IMR-90 (cell line): Measurements from ENCODE around the gene TRIP11. TPM values are rescaled to one million over a fixed set of nuclear protein-coding genes. Genes with fewer than 3 reads are reported as not detected.

Source experiments
- ATAC-seq: fragments of 200-7000 bp; cut with Tn5 transposase; 2 replicates; pipeline ENCODE4 v1.9.1; 2020; ENCODE audit warnings: low read depth, mild to moderate bottlenecking, moderate library complexity
- BruUV-seq: library from RNA; stranded (reverse); fragments of 400-500 nt; replicated peaks from 2 replicates; lab custom pipeline; 2021; lab: Mats Ljungman, UMichigan
- CTCF ChIA-PET: fragments of 300-600 bp; formaldehyde crosslinking; extraction: SDS; loops from one replicate; lab custom pipeline; 2021; ENCODE audit warnings: antibody characterized with exemption; lab: Yijun Ruan, JAX
- POLR2A ChIA-PET: fragments of 300-600 bp; sonication (Branson Sonifier 250); formaldehyde crosslinking; loops from one replicate; lab custom pipeline; 2022; ENCODE audit warnings: antibody characterized with exemption; ENCODE audit not compliant: unreplicated experiment; lab: Charles Lee
- DNase-seq: peaks from one replicate; pipeline ENCODE4 v3.0.0; 2013
- H2AFZ ChIP-seq: replicated peaks from 2 replicates; pipeline ENCODE3; 2013; ENCODE audit warnings: low read length, mild to moderate bottlenecking; ENCODE audit not compliant: poor library complexity
- H2AK5ac ChIP-seq: 2 replicates; pipeline ENCODE4 v1.6.1; 2013; ENCODE audit warnings: low read depth, low read length, inconsistent platforms
- H2AK9ac ChIP-seq: replicated peaks from 2 replicates; pipeline ENCODE3; 2013; ENCODE audit warnings: mild to moderate bottlenecking, low read depth, low read length, moderate library complexity; ENCODE audit not compliant: poor library complexity
- H2BK120ac ChIP-seq: 2 replicates; pipeline ENCODE4 v1.6.1; 2013; ENCODE audit warnings: low read depth, low read length, inconsistent platforms
- H2BK15ac ChIP-seq: 3 replicates; pipeline ENCODE4 v1.6.1; 2013; ENCODE audit warnings: low read depth, low read length, inconsistent platforms
- H2BK20ac ChIP-seq: 2 replicates; pipeline ENCODE4 v1.6.1; 2013; ENCODE audit warnings: low read depth, mild to moderate bottlenecking, inconsistent platforms, low read length, moderate library complexity
- H2BK5ac ChIP-seq: 2 replicates; pipeline ENCODE4 v1.6.1; 2013; ENCODE audit warnings: mild to moderate bottlenecking, low read depth, low read length, inconsistent platforms; ENCODE audit not compliant: poor library complexity, severe bottlenecking
- H3K14ac ChIP-seq: replicated peaks from 2 replicates; pipeline ENCODE4 v1.6.1; 2013; ENCODE audit warnings: low read depth, low read length, inconsistent platforms
- H3K18ac ChIP-seq: 2 replicates; pipeline ENCODE4 v1.6.1; 2013; ENCODE audit warnings: low read depth, low read length, control low read depth
- H3K23ac ChIP-seq: 2 replicates; pipeline ENCODE4 v1.6.1; 2013; ENCODE audit warnings: low read depth, low read length, inconsistent platforms
- H3K27ac ChIP-seq: 2 replicates; pipeline ENCODE4 v1.5.1; 2013; ENCODE audit warnings: mild to moderate bottlenecking, control low read depth, low read length; ENCODE audit not compliant: insufficient read depth
- H3K27me3 ChIP-seq: 2 replicates; pipeline ENCODE4 v1.6.1; 2013; ENCODE audit warnings: low read length; ENCODE audit not compliant: control insufficient read depth, insufficient read depth
- H3K36me3 ChIP-seq: 2 replicates; pipeline ENCODE4 v1.6.1; 2013; ENCODE audit warnings: low read length, mixed read lengths; ENCODE audit not compliant: control insufficient read depth, insufficient read depth
- H3K4ac ChIP-seq: 2 replicates; pipeline ENCODE4 v1.6.1; 2013; ENCODE audit warnings: low read depth, low read length, inconsistent platforms
- H3K4me1 ChIP-seq: 2 replicates; pipeline ENCODE4 v1.6.1; 2013; ENCODE audit warnings: low read length, mixed read lengths; ENCODE audit not compliant: control insufficient read depth, insufficient read depth
- H3K4me2 ChIP-seq: 2 replicates; pipeline ENCODE4 v1.6.1; 2013; ENCODE audit warnings: low read depth, mild to moderate bottlenecking, control low read depth, low read length, moderate library complexity
- H3K4me3 ChIP-seq: 2 replicates; pipeline ENCODE4 v1.5.1; 2013; ENCODE audit warnings: low read depth, mild to moderate bottlenecking, control low read depth, low read length, moderate library complexity; ENCODE audit not compliant: insufficient read depth
- H3K56ac ChIP-seq: 2 replicates; pipeline ENCODE4 v1.6.1; 2013; ENCODE audit warnings: low read length, inconsistent platforms; ENCODE audit not compliant: insufficient read depth; ENCODE audit errors: extremely low read depth
- H3K79me1 ChIP-seq, 2 experiments: 2 replicates each; pipeline ENCODE4 v1.6.1; 2013; ENCODE audit warnings: low read length in 2 of 2, inconsistent platforms in 1 of 2, low read depth in 1 of 2
- H3K9ac ChIP-seq: 2 replicates; pipeline ENCODE4 v1.6.1; 2013; ENCODE audit warnings: low read depth, low read length, control low read depth
- H3K9me1 ChIP-seq: 2 replicates; pipeline ENCODE4 v1.6.1; 2013; ENCODE audit warnings: low read length, inconsistent platforms; ENCODE audit not compliant: insufficient read depth
- H3K9me3 ChIP-seq: 2 replicates; pipeline ENCODE4 v1.6.1; 2013; ENCODE audit warnings: low read length; ENCODE audit not compliant: control insufficient read depth, insufficient read depth
- H4K20me1 ChIP-seq: 2 replicates; pipeline ENCODE4 v1.6.1; 2013; ENCODE audit warnings: low read length, inconsistent platforms; ENCODE audit not compliant: insufficient read depth
- H4K5ac ChIP-seq: 2 replicates; pipeline ENCODE4 v1.6.1; 2013; ENCODE audit warnings: mild to moderate bottlenecking, low read depth, low read length, control low read depth
- H4K8ac ChIP-seq, 2 experiments: 2 replicates each; pipeline ENCODE4 v1.6.1; 2013; ENCODE audit warnings: low read depth in 2 of 2, low read length in 2 of 2, control low read depth in 1 of 2, inconsistent platforms in 1 of 2
- H4K91ac ChIP-seq: 2 replicates; pipeline ENCODE4 v1.6.1; 2013; ENCODE audit warnings: low read depth, low read length, inconsistent platforms; ENCODE audit not compliant: insufficient read depth
- BHLHE40 ChIP-seq: fragments of 150-350 bp; IDR thresholded peaks from 2 replicates; pipeline ENCODE4 v1.6.1; 2016; ENCODE audit warnings: mild to moderate bottlenecking, low read depth, low read length
- CTCF ChIP-seq: conservative IDR thresholded peaks from 2 replicates; pipeline ENCODE4 v1.5.1; 2012; ENCODE audit warnings: mild to moderate bottlenecking, low read depth, low read length, improper control_type of control experiment
- ELK1 ChIP-seq: fragments of 150-350 bp; IDR thresholded peaks from 2 replicates; pipeline ENCODE4 v1.6.1; 2016; ENCODE audit warnings: low read depth, mild to moderate bottlenecking, low read length, moderate library complexity, borderline replicate concordance
- FOS ChIP-seq: fragments of 150-350 bp; IDR thresholded peaks from 2 replicates; pipeline ENCODE4 v1.6.1; 2016; ENCODE audit warnings: low read depth, low read length
- MXI1 ChIP-seq: IDR thresholded peaks from 2 replicates; pipeline ENCODE4 v1.6.1; 2012; ENCODE audit warnings: low read depth, mild to moderate bottlenecking, low read length, moderate library complexity, borderline replicate concordance
- NFE2L2 ChIP-seq: fragments of 150-350 bp; IDR thresholded peaks from 2 replicates; pipeline ENCODE4 v1.6.1; 2016; ENCODE audit warnings: low read depth, mild to moderate bottlenecking, low read length
- POLR2A ChIP-seq: IDR thresholded peaks from 2 replicates; pipeline ENCODE4 v1.6.1; 2012; ENCODE audit warnings: mild to moderate bottlenecking, low read depth, low read length
- RAD21 ChIP-seq: IDR thresholded peaks from 2 replicates; pipeline ENCODE4 v1.6.1; 2012; ENCODE audit warnings: low read length, improper control_type of control experiment
- SMC3 ChIP-seq: fragments of 150-350 bp; IDR thresholded peaks from 2 replicates; pipeline ENCODE4 v1.6.1; 2016; ENCODE audit warnings: low read depth, mild to moderate bottlenecking, antibody characterized with exemption, low read length, moderate library complexity
- WGBS, 2 experiments: methylation state at CpG; one replicate each; pipeline versions ENCODE4 v1.1.5 to v1.1.7; 2013; ENCODE audit warnings: missing lambda C conversion rate in 2 of 2; ENCODE audit not compliant: insufficient read length in 1 of 2; ENCODE audit errors: extremely low coverage in 2 of 2; 5-methylcytosine and 5-hydroxymethylcytosine counted together
- dilution Hi-C: fragments of 300-500 bp; cut with HindIII; formaldehyde crosslinking; loops from one replicate; pipeline ENCODE4 v1.14.3; 2018; ENCODE audit warnings: low sequenced_read_pairs; ENCODE audit not compliant: unreplicated experiment
- in situ Hi-C: fragments of 300-500 bp; cut with MboI; formaldehyde crosslinking; loops from 3 replicates; pipeline ENCODE4 v1.14.3; 2019; ENCODE audit warnings: low sequenced_read_pairs, inconsistent platforms, mixed read lengths
- intact Hi-C: fragments of 100-400 bp; cut with micrococcal nuclease; formaldehyde crosslinking; loops from 2 replicates; pipeline ENCODE4 v1.10.0; 2022
- polyA plus RNA-seq, 3 experiments: library from polyadenylated mRNA; depleted of rRNA; stranded (reverse); fragments of >200 nt; gene quantifications; 2 replicates each; pipeline ENCODE4 v1.2.3, GENCODE V29; 2012; ENCODE audit warnings: low replicate concordance in 1 of 3
- total RNA-seq: library from RNA; depleted of rRNA; stranded (reverse); fragments of >200 nt; gene quantifications from 2 replicates; pipeline ENCODE4 v1.2.3, GENCODE V29; 2012

Gene TRIP11
- total and polyA plus RNA-seq, 2 of the 4 experiments (the other 2 are of a cell fraction) = 6.8 to 83.5 TPM

- H3K27me3 ChIP-seq = no peaks in the 10 kb centered on the region
- no peaks in the 10 kb centered on the region for H4K20me1 ChIP-seq
- H3K9ac ChIP-seq = no peak overlapping the region
- no peaks in the 10 kb centered on the region for H3K4me1 ChIP-seq
- no peak overlapping the region for H2AK9ac ChIP-seq
- no peak overlapping the region for H3K14ac ChIP-seq
- H2BK20ac ChIP-seq = no peak overlapping the region
- no peaks in the 10 kb centered on the region for H3K9me3 ChIP-seq
- H3K23ac ChIP-seq = no peak overlapping the region
- H2BK5ac ChIP-seq = no peak overlapping the region
- H2BK120ac ChIP-seq = no peak overlapping the region
- no peak overlapping the region for H2AK5ac ChIP-seq
- H3K4me2 ChIP-seq = no peak overlapping the region
- in situ Hi-C loops = loop anchor here (5.0 kb wide), 1 partner anchor 345 kb away; no protein-coding TSS in a partner anchor
- peaks cover 11% of the 10 kb centered on the region; the same call in 1 of the 2 replicates for H3K36me3 ChIP-seq
- no peak overlapping the region for H4K8ac ChIP-seq
- ChIA-PET POLR2A (no interaction called here), CTCF (interaction anchor here (0.6 to 2.3 kb wide), 13 partner anchors 10 to 347 kb away, joined by 3 to 19 read pairs (median 4); partner anchors contain the start of gene FBLN5)
- H3K9me1 ChIP-seq = no peaks in the 10 kb centered on the region
- H3K79me1 ChIP-seq = peaks cover 0 to 3% of the 10 kb centered on the region in 2 experiments; a peak in 2 of 4 replicates
- no peak overlapping the region for H4K5ac ChIP-seq
- no peak overlapping the region for H3K18ac ChIP-seq
- H3K56ac ChIP-seq = no peak overlapping the region
- peak; percentile 75 for ATAC-seq
- no CpG with 5 or more reads among the region's 2 CpGs for WGBS, 2 experiments
- no peak overlapping the region for H4K91ac ChIP-seq
- BruUV-seq = no TSS peak
- dilution Hi-C loops = no loop called here
- DNase-seq = peak; percentile 72
- no peak overlapping the region for H3K27ac ChIP-seq
- no peak for TF ChIP-seq POLR2A
- TF ChIP-seq FOS = no peak
- no peak for TF ChIP-seq BHLHE40
- no peak for TF ChIP-seq NFE2L2
- TF ChIP-seq CTCF = peak; percentile 66
- no peak for TF ChIP-seq ELK1
- peak; percentile 65 for TF ChIP-seq RAD21
- TF ChIP-seq SMC3 = peak; percentile 66
- TF ChIP-seq MXI1 = no peak
- H2BK15ac ChIP-seq = no peak overlapping the region
- H2AFZ ChIP-seq = no peak overlapping the region
- intact Hi-C loops = loop anchor here (1.0 to 5.0 kb wide), 3 partner anchors 50 to 485 kb away; partner anchors contain the start of genes FBLN5 and PPP4R3A
- no peak overlapping the region for H3K4ac ChIP-seq
- H3K4me3 ChIP-seq = no peak overlapping the region
Observed at GRCh38 chr14:91996948-91997371, 42.9 kb downstream of the TRIP11 start.
